Ishikawa (cell line): ENCODE data around the gene VWA8.

Experiments
- CEBPB ChIP-seq: IDR thresholded peaks from 2 replicates; pipeline ENCODE4 v1.6.1; 2012
- CREB1 ChIP-seq: IDR thresholded peaks from 2 replicates; pipeline ENCODE4 v1.6.1; 2012; ENCODE audit warnings: low read depth
- EGR1 ChIP-seq: IDR thresholded peaks from 2 replicates; pipeline ENCODE4 v1.6.1; 2012
- EP300 ChIP-seq: IDR thresholded peaks from 2 replicates; pipeline ENCODE4 v1.6.1; 2012; ENCODE audit warnings: borderline replicate concordance
- FOXM1 ChIP-seq: IDR thresholded peaks from 2 replicates; pipeline ENCODE4 v1.6.1; 2012; ENCODE audit warnings: low read depth, borderline replicate concordance
- MAX ChIP-seq: IDR thresholded peaks from 2 replicates; pipeline ENCODE4 v1.6.1; 2012
- NFIC ChIP-seq: IDR thresholded peaks from 2 replicates; pipeline ENCODE4 v1.6.1; 2012
- RAD21 ChIP-seq: IDR thresholded peaks from 2 replicates; pipeline ENCODE4 v1.6.1; 2012; ENCODE audit warnings: low read depth
- REST ChIP-seq: IDR thresholded peaks from 2 replicates; pipeline ENCODE4 v1.6.1; 2012; ENCODE audit warnings: low read depth, mild to moderate bottlenecking
- TAF1 ChIP-seq: IDR thresholded peaks from 2 replicates; pipeline ENCODE4 v1.6.1; 2012; ENCODE audit warnings: low read depth, mild to moderate bottlenecking
- TCF12 ChIP-seq: IDR thresholded peaks from 2 replicates; pipeline ENCODE4 v1.6.1; 2012; ENCODE audit warnings: low read depth
- TEAD4 ChIP-seq: IDR thresholded peaks from 2 replicates; pipeline ENCODE4 v1.6.1; 2012
- USF1 ChIP-seq: IDR thresholded peaks from 2 replicates; pipeline ENCODE4 v1.6.1; 2012
- YY1 ChIP-seq: IDR thresholded peaks from 2 replicates; pipeline ENCODE4 v1.6.1; 2012; ENCODE audit warnings: low read depth
- ZBTB7A ChIP-seq: IDR thresholded peaks from 2 replicates; pipeline ENCODE4 v1.6.1; 2012; ENCODE audit warnings: low read depth

Gene VWA8

GRCh38 chr13:41621716-41622431, 339.0 kb downstream of the VWA8 start:
- TF ChIP-seq CEBPB: no peak
- no peak for TF ChIP-seq REST
- no peak for TF ChIP-seq CREB1
- no peak for TF ChIP-seq TAF1
- TF ChIP-seq EGR1: no peak
- no peak for TF ChIP-seq RAD21
- no peak for TF ChIP-seq NFIC
- TF ChIP-seq ZBTB7A: no peak
- TF ChIP-seq MAX: no peak
- TF ChIP-seq USF1: no peak
- TF ChIP-seq TEAD4: no peak
- TF ChIP-seq TCF12: no peak
- no peak for TF ChIP-seq EP300
- no peak for TF ChIP-seq YY1
- no peak for TF ChIP-seq FOXM1

- TF ChIP-seq CEBPB (no peak), TEAD4 (no peak), USF1 (no peak), CREB1 (no peak)
Observed at GRCh38 chr13:41616151-41616550, 344.8 kb downstream of the VWA8 start.

- no peak for TF ChIP-seq TCF12
Observed at GRCh38 chr13:41615528-41615855, 345.4 kb downstream of the VWA8 start.

GRCh38 chr13:41614671-41615527, 346.0 kb downstream of the VWA8 start:
- no peak for TF ChIP-seq YY1
- no peak for TF ChIP-seq CREB1
- TF ChIP-seq ZBTB7A: no peak
- TF ChIP-seq RAD21: no peak
- no peak for TF ChIP-seq REST
- TF ChIP-seq EP300: no peak
- no peak for TF ChIP-seq MAX
- no peak for TF ChIP-seq CEBPB
- no peak for TF ChIP-seq NFIC
- no peak for TF ChIP-seq USF1
- no peak for TF ChIP-seq TAF1
- TF ChIP-seq TCF12: no peak
- no peak for TF ChIP-seq TEAD4
- TF ChIP-seq EGR1: no peak
- no peak for TF ChIP-seq FOXM1

GRCh38 chr13:41613984-41614661, 346.8 kb downstream of the VWA8 start:
- TF ChIP-seq CEBPB (no peak), RAD21 (no peak)
